Fibroblast of the conjunctiva (primary cell): ENCODE measurements around the gene FAM53A.

Experiments
- DNase-seq: peaks from one replicate; pipeline ENCODE4 v3.0.0-alpha.2; 2010; ENCODE audit warnings: low read depth

The FAM53A gene

GRCh38 chr4:1639299-1639868 lies 44.7 kb downstream of the FAM53A start:
- DNase-seq = no peak

DNA sequence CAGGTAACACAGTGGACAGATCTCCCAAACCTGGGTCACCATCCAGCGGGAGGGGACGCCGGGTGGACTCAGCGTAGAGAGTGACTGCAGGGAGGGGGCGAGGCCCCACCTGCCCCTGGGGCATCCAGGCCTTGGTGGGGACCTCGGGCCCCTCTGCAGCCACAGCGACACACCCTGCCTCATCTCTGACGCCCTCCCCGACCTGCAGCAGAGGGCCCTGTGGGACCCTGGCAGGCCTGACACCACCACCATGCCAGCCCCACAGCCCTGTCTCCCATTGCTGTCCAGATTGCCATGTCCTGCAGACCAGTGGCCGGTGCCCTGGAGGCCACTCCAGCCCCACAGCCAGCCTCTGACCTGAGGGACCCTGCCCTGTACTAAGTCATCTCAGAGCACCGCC lies 45.2 kb downstream of the FAM53A start:
- DNase-seq = no peak

DNA sequence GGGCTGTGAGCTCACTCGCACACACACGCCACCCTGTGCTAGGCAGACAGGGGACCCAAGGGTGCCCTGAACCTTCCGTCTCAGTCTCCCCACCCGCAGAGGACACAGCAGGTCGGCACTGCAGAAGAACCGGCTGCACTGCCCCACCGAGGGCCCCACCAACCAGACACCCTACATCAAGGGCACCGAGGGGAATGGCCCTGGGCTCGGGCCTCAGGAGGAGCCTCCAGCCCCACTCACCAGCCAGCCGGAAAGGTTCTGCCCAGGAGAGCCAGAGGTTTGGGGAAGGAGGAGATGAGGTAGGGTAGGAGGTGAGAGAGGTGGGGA lies 45.9 kb downstream of the FAM53A start:
- DNase-seq = no peak

- DNase-seq = no peak
Observed at GRCh38 chr4:1637580-1638271, 46.4 kb downstream of the FAM53A start.

GRCh38 chr4:1636490-1637211 lies 47.5 kb downstream of the FAM53A start:
- DNase-seq = no peak

- no peak for DNase-seq
Observed at GRCh38 chr4:1635464-1635863, 48.6 kb downstream of the FAM53A start.

- DNase-seq = no peak
Observed at GRCh38 chr4:1633993-1634392, 50.1 kb downstream of the FAM53A start.

DNA sequence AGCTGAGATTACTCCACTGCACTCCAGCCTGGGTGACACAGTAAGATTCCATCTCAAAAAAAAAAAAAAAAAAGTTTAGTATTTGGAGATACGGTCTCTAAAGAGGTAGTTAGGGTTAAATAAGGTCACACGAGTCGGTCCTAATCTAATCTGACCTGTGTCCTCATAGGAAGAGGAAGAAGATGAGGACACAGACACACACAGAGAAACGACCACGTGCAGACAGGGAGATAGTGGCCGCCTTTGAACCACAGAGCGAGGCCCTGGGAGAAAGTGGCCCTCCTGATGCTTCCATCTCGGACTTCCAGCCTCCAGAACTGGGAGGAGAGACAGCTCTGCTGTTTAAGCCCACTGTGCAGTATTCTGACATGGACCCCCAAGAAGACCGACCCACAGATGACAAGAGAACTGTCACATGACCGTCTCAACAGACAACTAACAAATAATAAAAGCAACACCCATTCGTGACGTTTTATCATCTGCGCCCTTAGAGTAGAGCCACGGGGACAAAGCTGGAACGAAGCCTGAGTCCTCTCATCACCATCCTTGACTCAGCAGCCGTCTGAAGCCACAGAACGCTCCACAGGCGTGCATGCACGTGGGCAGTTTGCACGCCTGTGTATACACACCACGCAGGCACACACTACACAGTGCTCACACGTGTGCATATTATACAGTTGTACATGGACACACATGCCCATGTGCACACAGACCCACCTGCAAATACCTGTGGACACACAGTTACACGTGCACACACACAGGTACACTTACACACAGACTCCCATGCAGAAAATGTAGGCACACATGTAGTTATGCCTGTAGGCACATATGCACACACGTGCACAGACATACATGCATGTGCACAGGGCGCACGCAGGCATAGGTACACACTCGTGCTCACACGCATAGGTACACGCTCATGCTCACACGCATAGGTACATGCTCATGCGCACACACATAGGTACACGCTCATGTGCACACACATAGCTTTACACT lies 51.7 kb downstream of the FAM53A start:
- no peak for DNase-seq

DNA sequence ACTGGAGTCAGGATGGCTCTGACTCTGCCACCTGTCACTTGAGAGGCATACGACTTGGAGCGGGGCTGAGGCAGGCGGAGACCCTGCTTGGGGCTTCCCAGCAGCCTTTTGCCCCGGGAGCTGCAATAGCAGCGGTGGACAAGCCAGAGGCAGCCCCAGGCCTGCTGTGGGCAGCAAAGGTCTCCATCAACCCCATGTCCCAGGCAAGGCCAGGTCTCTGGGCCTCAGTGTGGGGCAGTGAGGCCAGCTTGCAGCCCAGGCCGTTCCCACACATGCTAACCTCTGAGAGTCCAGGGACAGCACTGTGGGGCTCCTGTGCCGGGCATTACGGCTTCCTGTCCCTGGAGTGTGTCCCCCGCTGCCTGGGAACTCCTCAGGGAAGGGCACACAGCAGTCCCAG lies 53.0 kb downstream of the FAM53A start:
- no peak for DNase-seq

DNA sequence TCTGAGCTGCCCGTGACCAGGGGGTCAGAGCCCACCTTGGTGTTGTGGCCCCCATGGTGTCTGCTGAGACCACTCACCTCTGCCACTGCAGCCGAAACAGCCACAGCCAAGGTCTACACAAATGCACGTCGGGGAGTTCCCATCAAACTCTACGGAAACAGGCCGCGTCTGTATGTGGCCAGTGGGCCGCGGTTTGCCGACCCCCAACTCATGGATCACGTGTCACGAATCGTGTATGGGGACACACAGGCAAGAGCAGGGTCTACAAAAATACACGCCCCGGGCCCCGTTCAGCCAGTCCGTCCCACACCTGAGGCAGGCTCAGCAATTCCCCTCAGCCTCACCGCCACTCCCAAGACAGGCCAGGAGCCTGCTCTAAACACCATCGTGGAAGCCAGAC lies 53.8 kb downstream of the FAM53A start:
- no peak for DNase-seq

GRCh38 chr4:1629699-1630083 lies 54.4 kb downstream of the FAM53A start:
- no peak for DNase-seq

- no peak for DNase-seq
Observed at GRCh38 chr4:1628892-1629698, 55.0 kb downstream of the FAM53A start.

GRCh38 chr4:1627417-1628313 lies 56.4 kb downstream of the FAM53A start:
- no peak for DNase-seq

GRCh38 chr4:1626941-1627340 lies 57.2 kb downstream of the FAM53A start:
- no peak for DNase-seq

DNA sequence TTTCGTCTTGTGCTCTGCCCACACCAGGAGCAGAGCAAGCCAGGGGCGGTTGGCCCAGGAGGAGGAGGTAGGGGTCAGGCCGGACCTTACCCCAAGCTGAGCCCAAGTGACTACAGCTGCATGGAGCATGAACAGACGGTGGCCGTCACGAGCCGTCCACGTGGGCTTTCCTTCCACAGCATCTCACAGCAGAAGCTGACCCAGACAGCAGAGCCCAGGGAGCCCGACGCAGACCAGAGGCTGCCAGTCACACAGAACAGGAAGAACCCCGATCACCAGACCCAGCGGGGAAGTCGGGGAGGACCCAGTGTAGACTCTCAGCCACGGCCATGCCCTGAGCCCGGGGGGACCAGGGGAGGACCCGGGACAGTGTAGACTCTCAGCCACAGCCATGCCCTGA lies 58.0 kb downstream of the FAM53A start:
- DNase-seq = no peak

DNA sequence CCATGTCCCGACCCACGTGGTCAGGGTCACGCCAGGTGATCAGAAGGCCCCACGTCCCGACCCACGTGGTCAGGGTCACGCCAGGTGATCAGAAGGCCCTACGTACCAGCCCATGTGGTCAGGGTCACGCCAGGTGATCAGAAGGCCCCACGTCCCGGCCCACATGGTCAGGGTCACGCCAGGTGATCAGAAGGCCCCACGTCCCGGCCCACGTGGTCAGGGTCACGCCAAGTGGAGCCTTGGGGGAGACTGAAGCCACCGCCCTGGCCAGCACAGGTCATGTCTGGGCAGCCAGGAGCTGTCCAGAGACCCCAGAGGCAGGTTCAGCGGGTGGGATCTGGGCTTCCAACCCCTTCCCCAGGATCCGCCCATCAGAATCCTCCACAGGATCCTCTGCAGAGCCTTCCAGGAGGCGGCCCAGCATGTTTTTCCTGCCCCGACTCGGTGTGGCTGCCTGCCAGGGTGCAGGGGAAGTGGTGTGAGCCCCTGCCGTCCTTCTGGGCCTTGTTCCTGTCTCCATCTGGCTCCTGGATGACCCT lies 58.4 kb downstream of the FAM53A start:
- no peak for DNase-seq

DNA sequence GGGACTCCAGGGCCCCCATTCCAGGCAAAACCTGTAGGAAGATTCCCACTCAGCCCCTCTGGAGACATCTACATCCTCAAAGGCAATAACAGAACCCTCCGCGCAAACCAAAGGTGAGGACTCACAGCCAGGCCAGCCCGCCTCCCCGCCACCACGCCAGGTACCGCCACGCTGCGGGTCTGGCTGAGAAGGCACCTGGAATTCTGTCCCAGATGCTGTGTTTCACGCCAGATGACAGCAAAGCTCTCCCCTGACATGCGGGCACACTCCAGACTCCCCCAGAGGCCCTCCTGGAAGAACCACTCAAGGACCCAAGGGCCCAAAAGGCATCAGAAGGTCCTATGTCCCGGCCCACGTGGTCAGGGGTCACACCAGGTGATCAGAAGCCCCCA lies 59.6 kb downstream of the FAM53A start:
- no peak for DNase-seq

GRCh38 chr4:1623821-1624518 lies 60.1 kb downstream of the FAM53A start:
- no peak for DNase-seq

DNA sequence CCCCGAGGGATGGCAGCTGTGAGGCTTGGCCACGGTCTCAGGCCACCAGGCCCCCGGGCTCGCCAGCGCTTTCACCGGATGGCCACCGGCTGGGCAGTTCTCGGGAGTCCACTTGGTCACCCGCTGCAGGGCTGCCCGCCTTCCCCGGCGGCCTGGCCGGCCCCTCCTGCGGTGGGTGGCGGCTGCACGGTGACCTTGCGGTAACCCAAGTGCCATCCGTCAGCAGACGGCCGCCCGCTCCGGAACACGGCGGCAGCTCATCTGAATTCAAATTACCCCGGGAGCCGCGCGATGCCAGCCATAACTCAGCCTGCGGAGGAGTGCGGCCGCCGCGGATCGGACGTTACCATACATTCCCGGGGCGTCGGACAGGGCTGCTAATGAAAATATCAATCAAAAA lies 60.7 kb downstream of the FAM53A start:
- DNase-seq = no peak

DNA sequence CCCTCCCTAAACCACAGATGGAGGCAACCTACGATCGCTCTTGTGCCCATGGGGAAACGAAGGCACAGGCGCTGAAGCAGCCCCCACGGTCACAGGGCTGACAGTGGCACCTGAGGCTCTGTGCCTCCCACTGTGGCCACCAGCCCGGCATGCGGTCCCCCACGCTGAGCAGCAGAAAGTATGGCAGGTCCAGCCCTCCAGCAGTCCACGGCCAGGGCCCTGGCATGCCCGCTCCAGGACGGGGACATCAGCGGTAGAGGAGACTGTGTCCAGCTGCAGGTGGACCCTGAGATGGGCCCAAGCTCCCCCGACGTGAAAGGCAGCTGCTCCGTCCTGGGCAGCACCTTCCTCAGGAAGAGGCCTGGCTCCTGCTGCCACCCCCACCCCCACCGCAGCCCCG lies 61.2 kb downstream of the FAM53A start:
- no peak for DNase-seq
